ENCODE measurements around the gene HCFC1R1. TPM values are rescaled to one million over a fixed set of nuclear protein-coding genes. Genes with fewer than 3 reads are reported as not detected.

HCFC1R1 gene
- total RNA-seq, 1 donor from 2014 or later = 1.6 TPM

DNA sequence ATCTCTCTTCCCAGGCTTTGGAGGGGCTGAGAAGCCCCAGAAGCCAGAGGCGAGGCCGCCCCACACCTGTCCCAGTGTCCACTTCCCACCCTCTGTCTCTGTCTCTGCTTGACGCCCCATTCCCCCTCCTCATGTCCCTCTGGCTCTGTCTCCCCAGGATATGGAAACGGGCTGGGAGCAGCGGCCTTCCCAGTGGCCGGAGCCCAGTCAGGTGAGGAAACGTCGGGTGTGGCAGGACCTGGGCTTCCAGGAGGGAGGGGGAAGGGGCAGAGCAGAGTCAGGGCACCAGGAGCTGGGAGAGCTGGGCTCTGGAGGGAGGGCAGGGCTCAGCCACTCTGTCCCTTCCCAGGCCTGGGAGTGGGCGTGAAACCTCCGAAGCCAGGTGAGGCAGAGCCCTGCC lies 32.9 kb downstream of the HCFC1R1 start:
- no peak overlapping the region for H2AFZ ChIP-seq (replicated peaks)
- no peak overlapping the region for H3K9ac ChIP-seq
- H3K36me3 Mint-ChIP-seq = no peaks in the 10 kb centered on the region
- H3K36me3 ChIP-seq = no peaks in the 10 kb centered on the region
- H3K27ac ChIP-seq = no peak overlapping the region
- no peak overlapping the region for H3K4me2 ChIP-seq
- H3K4me1 ChIP-seq = peaks cover 4% of the 10 kb centered on the region
- H3K79me2 ChIP-seq (ENCODE audit: low read depth) = no peaks in the 10 kb centered on the region
- no peaks in the 10 kb centered on the region for H3F3A ChIP-seq (ENCODE audit: low read depth)
- TF ChIP-seq, protein P1, sequence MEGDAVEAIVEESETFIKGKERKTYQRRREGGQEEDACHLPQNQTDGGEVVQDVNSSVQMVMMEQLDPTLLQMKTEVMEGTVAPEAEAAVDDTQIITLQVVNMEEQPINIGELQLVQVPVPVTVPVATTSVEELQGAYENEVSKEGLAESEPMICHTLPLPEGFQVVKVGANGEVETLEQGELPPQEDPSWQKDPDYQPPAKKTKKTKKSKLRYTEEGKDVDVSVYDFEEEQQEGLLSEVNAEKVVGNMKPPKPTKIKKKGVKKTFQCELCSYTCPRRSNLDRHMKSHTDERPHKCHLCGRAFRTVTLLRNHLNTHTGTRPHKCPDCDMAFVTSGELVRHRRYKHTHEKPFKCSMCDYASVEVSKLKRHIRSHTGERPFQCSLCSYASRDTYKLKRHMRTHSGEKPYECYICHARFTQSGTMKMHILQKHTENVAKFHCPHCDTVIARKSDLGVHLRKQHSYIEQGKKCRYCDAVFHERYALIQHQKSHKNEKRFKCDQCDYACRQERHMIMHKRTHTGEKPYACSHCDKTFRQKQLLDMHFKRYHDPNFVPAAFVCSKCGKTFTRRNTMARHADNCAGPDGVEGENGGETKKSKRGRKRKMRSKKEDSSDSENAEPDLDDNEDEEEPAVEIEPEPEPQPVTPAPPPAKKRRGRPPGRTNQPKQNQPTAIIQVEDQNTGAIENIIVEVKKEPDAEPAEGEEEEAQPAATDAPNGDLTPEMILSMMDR (IDR thresholded peaks at IDR 0.05) = no peak
- TF ChIP-seq EZH2 (IDR thresholded peaks at IDR 0.05) (no peak), EZH2phosphoT487 (IDR thresholded peaks at IDR 0.05) (no peak)
- H4K20me1 ChIP-seq (ENCODE audit: low read depth) = no peaks in the 10 kb centered on the region
- no peak for DNase-seq (ENCODE audit: low spot score)
- no peaks in the 10 kb centered on the region for H3K4me1 Mint-ChIP-seq
- no peak overlapping the region for H3K4me3 ChIP-seq
- no peaks in the 10 kb centered on the region for H3K27me3 ChIP-seq
- H3K27ac Mint-ChIP-seq = no peak overlapping the region
- H3K9me3 Mint-ChIP-seq = no peaks in the 10 kb centered on the region
- peaks cover 2% of the 10 kb centered on the region for H3K27me3 Mint-ChIP-seq (ENCODE audit: insufficient read depth, low read depth)
- H3K4me3 Mint-ChIP-seq = no peak overlapping the region
- no peaks in the 10 kb centered on the region for H3K9me3 ChIP-seq (ENCODE audit: low read depth)

DNA sequence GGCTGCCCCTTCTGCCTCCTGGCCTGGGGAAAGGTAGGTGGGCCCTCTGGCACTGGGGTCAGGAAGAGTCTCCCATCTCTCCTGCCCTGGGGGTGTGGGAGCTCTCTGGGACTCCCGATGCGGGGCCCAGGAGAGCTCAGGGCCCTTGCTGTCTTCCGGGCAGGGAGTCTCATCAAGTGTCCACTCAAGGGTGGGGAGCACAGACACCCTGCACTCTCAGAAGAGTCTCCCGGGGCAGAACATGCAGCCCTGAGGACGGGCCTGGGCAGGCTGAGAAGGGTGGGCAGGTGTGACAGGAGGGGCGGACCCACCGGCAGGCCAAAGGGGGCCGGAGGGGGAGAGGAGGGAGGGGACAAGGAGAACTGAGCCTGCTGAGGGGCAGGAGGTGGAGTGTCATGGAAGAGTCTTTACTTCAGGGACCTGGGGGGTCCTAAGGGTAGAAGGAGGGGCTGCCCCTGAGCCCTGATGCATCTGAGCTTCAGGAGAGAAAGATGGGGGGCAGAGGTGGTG lies 35.1 kb downstream of the HCFC1R1 start:
- Histone ChIP-seq H2AFZ (replicated peaks) (no peak overlapping the region), H4K20me1 (ENCODE audit: low read depth) (no peaks in the 10 kb centered on the region), H3K27me3 (peaks cover 7% of the 10 kb centered on the region), H3K27ac (no peak overlapping the region), H3K79me2 (ENCODE audit: low read depth) (no peaks in the 10 kb centered on the region), H3K4me3 (no peak overlapping the region), H3K4me1 (peaks cover 4% of the 10 kb centered on the region), H3K36me3 (no peaks in the 10 kb centered on the region), H3K9ac (no peak overlapping the region), H3F3A (ENCODE audit: low read depth) (peaks cover 7% of the 10 kb centered on the region), H3K9me3 (ENCODE audit: low read depth) (no peaks in the 10 kb centered on the region), H3K4me2 (no peak overlapping the region)
- H3K4me3 Mint-ChIP-seq = no peak overlapping the region
- no peaks in the 10 kb centered on the region for H3K9me3 Mint-ChIP-seq
- TF ChIP-seq, protein P1 (IDR thresholded peaks at IDR 0.05) = no peak
- TF ChIP-seq EZH2phosphoT487 (IDR thresholded peaks at IDR 0.05) = no peak
- no peak for TF ChIP-seq EZH2 (IDR thresholded peaks at IDR 0.05)
- H3K36me3 Mint-ChIP-seq = no peaks in the 10 kb centered on the region
- no peak overlapping the region for H3K27ac Mint-ChIP-seq
- DNase-seq (ENCODE audit: low spot score) = no peak
- H3K27me3 Mint-ChIP-seq (ENCODE audit: insufficient read depth, low read depth) = peaks cover 5% of the 10 kb centered on the region
- H3K4me1 Mint-ChIP-seq = no peaks in the 10 kb centered on the region

DNA sequence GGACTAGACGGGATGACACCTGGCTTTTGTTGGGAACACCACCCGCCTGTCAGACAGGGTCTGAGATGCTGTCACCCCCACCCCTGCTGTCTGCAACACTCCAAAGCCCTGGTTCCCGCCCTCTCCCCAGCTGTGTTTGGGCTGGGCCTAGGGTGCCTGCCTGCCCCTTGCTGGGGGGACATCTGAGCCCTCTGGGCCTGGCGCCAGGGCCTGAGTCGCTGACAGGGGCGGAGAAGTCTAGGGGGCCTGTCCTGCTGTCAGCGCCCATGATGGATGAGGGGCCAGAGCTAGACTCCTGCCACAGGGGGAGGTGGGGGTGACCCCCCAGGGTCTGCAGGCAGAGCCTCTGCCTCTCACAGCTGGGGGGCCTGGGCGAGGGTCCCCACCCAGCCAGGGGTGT lies 35.9 kb downstream of the HCFC1R1 start:
- Histone ChIP-seq H3K4me2 (no peak overlapping the region), H3K36me3 (no peaks in the 10 kb centered on the region), H3K4me3 (no peak overlapping the region), H3F3A (ENCODE audit: low read depth) (peaks cover 14% of the 10 kb centered on the region), H2AFZ (replicated peaks) (no peak overlapping the region), H3K4me1 (peaks cover 4% of the 10 kb centered on the region), H3K27ac (no peak overlapping the region), H3K9me3 (ENCODE audit: low read depth) (no peaks in the 10 kb centered on the region), H3K27me3 (peaks cover 7% of the 10 kb centered on the region), H3K79me2 (ENCODE audit: low read depth) (no peaks in the 10 kb centered on the region), H3K9ac (no peak overlapping the region), H4K20me1 (ENCODE audit: low read depth) (no peaks in the 10 kb centered on the region)
- Mint-ChIP-seq H3K9me3 (no peaks in the 10 kb centered on the region), H3K36me3 (no peaks in the 10 kb centered on the region), H3K27ac (no peak overlapping the region), H3K27me3 (ENCODE audit: insufficient read depth, low read depth) (peaks cover 5% of the 10 kb centered on the region), H3K4me1 (peaks cover 3% of the 10 kb centered on the region), H3K4me3 (no peak overlapping the region)
- TF ChIP-seq EZH2phosphoT487 (IDR thresholded peaks at IDR 0.05) = no peak
- TF ChIP-seq, protein P1 (IDR thresholded peaks at IDR 0.05) = no peak
- TF ChIP-seq EZH2 (IDR thresholded peaks at IDR 0.05) = no peak
- no peak for DNase-seq (ENCODE audit: low spot score)
